ENCODE measurements around the gene FHAD1.

DNA sequence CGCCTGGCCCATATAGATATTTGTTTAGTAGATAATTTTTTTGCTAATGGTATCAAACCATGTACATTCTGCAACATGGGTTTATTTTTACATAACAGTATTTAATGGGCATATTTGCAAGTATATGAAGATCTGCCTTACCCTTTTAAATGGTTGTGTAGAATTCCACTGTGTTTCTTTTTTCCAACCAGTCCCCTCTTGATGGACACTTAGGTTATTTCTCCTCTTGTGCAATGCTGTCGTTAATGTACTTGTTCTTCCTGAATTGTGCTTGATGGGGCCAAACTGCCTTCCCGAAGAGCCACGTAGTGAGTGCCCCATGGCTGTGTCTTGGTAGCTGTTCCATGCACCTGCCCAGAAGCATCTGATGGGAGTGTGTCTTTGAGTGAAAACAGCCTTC lies 123.2 kb downstream of the FHAD1 start:
- TF ChIP-seq, protein P1, sequence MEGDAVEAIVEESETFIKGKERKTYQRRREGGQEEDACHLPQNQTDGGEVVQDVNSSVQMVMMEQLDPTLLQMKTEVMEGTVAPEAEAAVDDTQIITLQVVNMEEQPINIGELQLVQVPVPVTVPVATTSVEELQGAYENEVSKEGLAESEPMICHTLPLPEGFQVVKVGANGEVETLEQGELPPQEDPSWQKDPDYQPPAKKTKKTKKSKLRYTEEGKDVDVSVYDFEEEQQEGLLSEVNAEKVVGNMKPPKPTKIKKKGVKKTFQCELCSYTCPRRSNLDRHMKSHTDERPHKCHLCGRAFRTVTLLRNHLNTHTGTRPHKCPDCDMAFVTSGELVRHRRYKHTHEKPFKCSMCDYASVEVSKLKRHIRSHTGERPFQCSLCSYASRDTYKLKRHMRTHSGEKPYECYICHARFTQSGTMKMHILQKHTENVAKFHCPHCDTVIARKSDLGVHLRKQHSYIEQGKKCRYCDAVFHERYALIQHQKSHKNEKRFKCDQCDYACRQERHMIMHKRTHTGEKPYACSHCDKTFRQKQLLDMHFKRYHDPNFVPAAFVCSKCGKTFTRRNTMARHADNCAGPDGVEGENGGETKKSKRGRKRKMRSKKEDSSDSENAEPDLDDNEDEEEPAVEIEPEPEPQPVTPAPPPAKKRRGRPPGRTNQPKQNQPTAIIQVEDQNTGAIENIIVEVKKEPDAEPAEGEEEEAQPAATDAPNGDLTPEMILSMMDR (IDR thresholded peaks at IDR 0.05; ENCODE audit: low read depth, low read length, poor library complexity, severe bottlenecking): no peak
- TF ChIP-seq EZH2phosphoT487 (IDR thresholded peaks at IDR 0.05; ENCODE audit: borderline replicate concordance, low read length): no peak
